Body of pancreas (tissue), 4 donors: ENCODE results near the gene GUF1. TPM values are rescaled to one million over a fixed set of nuclear protein-coding genes. Genes with fewer than 3 reads are reported as not detected.

ENCODE experiments used
- ATAC-seq: fragments of 150-250 bp; one replicate; pipeline ENCODE4 v1.9.1; 2016
- DNase-seq, 4 donors: peaks; one replicate each; pipeline ENCODE4 v3.0.0-alpha.2; 2019
- H3K27ac ChIP-seq, 4 donors: fragments of 200-600 bp; sonication (generic); 1 replicate in 3 of 4; 2 replicates in 1 of 4; pipeline versions ENCODE4 v1.5.1 to v1.6.1; 2016 to 2019; ENCODE audit warnings: mild to moderate bottlenecking in 1 of 4, mixed read lengths in 1 of 4, moderate library complexity in 1 of 4
- H3K27me3 ChIP-seq, 2 donors: fragments of 200-600 bp; sonication (generic); one replicate each; pipeline ENCODE4 v1.6.0; 2016; ENCODE audit warnings: mild to moderate bottlenecking in 1 of 2
- H3K36me3 ChIP-seq, 2 donors: fragments of 200-600 bp; sonication (generic); replicated peaks in 1 of 2; 2 replicates each; pipeline ENCODE4 v1.5.1; 2016; ENCODE audit warnings: low read depth in 2 of 2; ENCODE audit not compliant: insufficient read depth in 1 of 2
- H3K4me1 ChIP-seq: fragments of 200-600 bp; sonication (generic); one replicate; pipeline ENCODE4 v1.6.0; 2016
- H3K4me3 ChIP-seq, 2 donors: fragments of 200-600 bp; sonication (generic); 1 replicate in 1 of 2; 2 replicates in 1 of 2; pipeline ENCODE4 v1.5.1; 2016 to 2019
- H3K9me3 ChIP-seq, 3 donors: fragments of 200-600 bp; sonication (generic); 1 replicate in 2 of 3; 2 replicates in 1 of 3; pipeline ENCODE4 v1.5.1; 2016
- POLR2A ChIP-seq, 3 donors: fragments of 450-650 bp; IDR thresholded peaks; one replicate each; pipeline ENCODE4 v1.6.1; 2016; ENCODE audit warnings: antibody characterized with exemption in 3 of 3, mild to moderate bottlenecking in 2 of 3
- WGBS, 2 donors: methylation state at CpG; one replicate each; pipeline ENCODE4 v1.1.5; 2017; 5-methylcytosine and 5-hydroxymethylcytosine counted together
- intact Hi-C: fragments of 100-400 bp; cut with DNase I; formaldehyde crosslinking; loops from one replicate; pipeline ENCODE4 v1.15.1; 2023
- total RNA-seq, 2 donors: library from RNA; depleted of rRNA; stranded (reverse); fragments of >200 nt; gene quantifications; one replicate each; pipeline ENCODE4 v1.1.0, GENCODE V29; 2016
- TF ChIP-seq, protein P1 (sequence below), 7 experiments: fragments of 450-650 bp in 4 of 7; fragments of 200-600 bp in 3 of 7; sonication (generic) in 3 of 7; IDR thresholded peaks; one replicate each; pipeline ENCODE4 v1.5.1; 2016 to 2019; ENCODE audit warnings: antibody characterized with exemption in 7 of 7

GUF1 gene
- total RNA-seq, 2 donors from 2014 or later: 7.5 to 23.1 TPM

DNA sequence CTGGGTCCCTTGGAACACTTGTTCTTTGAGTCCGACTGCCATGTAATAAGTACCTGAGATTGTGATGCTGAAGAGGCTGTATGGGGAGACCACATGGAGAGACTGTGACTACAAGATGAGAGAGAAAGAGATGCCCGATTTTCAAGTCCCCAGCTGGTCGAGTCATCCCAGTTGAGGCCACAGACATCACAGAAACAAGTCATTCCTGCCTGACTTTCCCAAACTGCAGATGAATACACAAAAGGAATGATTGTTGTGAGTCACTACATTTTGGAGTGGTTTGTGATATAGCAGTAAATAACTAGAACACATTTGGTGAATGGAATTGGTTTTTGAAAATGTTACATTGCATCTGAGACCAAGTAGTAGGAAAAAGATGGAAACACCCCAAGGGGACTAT is 17.8 kb upstream of the GUF1 start:
- H3K9me3 ChIP-seq: no peaks in the 10 kb centered on the region
- no peak for DNase-seq
- no peak overlapping the region for H3K27ac ChIP-seq
- 33 to 40% methylated on average over 3 of the region's 3 CpGs for WGBS, 2 donors
- intact Hi-C loops: no loop called here
- no peak for TF ChIP-seq POLR2A (IDR thresholded peaks at IDR 0.05)
- TF ChIP-seq, protein P1, sequence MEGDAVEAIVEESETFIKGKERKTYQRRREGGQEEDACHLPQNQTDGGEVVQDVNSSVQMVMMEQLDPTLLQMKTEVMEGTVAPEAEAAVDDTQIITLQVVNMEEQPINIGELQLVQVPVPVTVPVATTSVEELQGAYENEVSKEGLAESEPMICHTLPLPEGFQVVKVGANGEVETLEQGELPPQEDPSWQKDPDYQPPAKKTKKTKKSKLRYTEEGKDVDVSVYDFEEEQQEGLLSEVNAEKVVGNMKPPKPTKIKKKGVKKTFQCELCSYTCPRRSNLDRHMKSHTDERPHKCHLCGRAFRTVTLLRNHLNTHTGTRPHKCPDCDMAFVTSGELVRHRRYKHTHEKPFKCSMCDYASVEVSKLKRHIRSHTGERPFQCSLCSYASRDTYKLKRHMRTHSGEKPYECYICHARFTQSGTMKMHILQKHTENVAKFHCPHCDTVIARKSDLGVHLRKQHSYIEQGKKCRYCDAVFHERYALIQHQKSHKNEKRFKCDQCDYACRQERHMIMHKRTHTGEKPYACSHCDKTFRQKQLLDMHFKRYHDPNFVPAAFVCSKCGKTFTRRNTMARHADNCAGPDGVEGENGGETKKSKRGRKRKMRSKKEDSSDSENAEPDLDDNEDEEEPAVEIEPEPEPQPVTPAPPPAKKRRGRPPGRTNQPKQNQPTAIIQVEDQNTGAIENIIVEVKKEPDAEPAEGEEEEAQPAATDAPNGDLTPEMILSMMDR (IDR thresholded peaks at IDR 0.05): no peak
- H3K36me3 ChIP-seq: no peaks in the 10 kb centered on the region
- no peak overlapping the region for H3K4me3 ChIP-seq
- no peak for ATAC-seq
- H3K4me1 ChIP-seq: no peaks in the 10 kb centered on the region
- H3K27me3 ChIP-seq: no peaks in the 10 kb centered on the region

DNA sequence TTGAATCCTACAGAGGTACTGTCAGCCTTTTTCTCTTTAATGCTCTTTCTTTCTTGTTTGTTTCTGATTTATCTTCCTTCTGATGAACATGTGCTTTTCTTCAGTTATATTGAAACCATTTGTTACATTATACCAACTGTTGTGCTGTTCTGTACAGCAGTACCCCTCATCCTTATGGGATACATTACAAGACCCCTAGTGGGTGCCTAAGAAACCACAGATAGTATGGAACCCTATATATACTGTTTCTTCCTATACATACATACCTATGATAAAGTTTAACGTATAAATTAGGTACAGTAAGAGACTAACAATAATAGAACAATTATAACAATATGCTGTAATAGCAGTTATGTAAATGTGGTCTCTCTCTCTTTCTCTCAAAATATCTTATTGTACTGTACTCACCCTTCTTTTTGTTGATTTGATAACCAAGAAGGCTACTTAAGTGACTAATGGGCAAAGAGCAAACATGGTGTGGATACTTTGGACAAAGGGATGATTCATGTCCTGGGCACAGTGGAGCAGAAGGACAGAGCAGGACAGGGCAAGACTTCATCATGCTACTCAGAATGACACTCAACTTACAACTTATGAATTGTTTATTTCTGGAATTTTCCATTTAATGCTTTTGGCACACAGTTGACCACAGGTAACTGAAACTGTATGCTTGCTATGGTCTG is 16.1 kb upstream of the GUF1 start:
- ATAC-seq: no peak
- no peaks in the 10 kb centered on the region for H3K36me3 ChIP-seq
- H3K27ac ChIP-seq: no peak overlapping the region
- no peaks in the 10 kb centered on the region for H3K9me3 ChIP-seq
- DNase-seq: no peak
- H3K27me3 ChIP-seq: no peaks in the 10 kb centered on the region
- TF ChIP-seq POLR2A (IDR thresholded peaks at IDR 0.05): no peak
- TF ChIP-seq, protein P1 (IDR thresholded peaks at IDR 0.05): no peak
- H3K4me1 ChIP-seq: no peaks in the 10 kb centered on the region
- H3K4me3 ChIP-seq: no peak overlapping the region
- intact Hi-C loops: no loop called here
- WGBS, 2 donors: 56 to 78% methylated on average over 1 of the region's 1 CpG

DNA sequence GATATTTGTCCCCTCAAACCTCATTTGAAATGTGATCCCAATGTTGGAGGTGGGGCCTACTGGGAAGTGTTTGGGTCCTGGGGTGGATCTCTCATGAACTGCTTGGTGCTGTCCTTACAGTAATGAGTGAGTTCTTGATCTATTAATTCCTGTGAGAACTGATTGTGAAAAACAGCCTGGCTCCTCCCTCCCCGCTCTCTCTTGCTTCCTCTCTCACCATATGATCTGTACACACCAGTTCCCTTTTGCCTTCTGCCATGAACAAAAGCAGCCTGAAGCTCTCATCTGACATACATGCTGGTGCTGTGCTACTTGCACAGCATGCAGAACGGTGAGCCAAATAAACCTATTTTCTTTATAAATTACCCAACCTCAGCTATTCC is 15.6 kb upstream of the GUF1 start:
- 39 to 51% methylated on average over 2 of the region's 2 CpGs for WGBS, 2 donors
- Histone ChIP-seq H3K36me3 (no peaks in the 10 kb centered on the region), H3K9me3 (no peaks in the 10 kb centered on the region), H3K27ac (no peak overlapping the region), H3K4me3 (no peak overlapping the region), H3K27me3 (no peaks in the 10 kb centered on the region), H3K4me1 (no peaks in the 10 kb centered on the region)
- no peak for TF ChIP-seq POLR2A (IDR thresholded peaks at IDR 0.05)
- TF ChIP-seq, protein P1 (IDR thresholded peaks at IDR 0.05): no peak
- no peak for ATAC-seq
- intact Hi-C loops: no loop called here
- DNase-seq: no peak

DNA sequence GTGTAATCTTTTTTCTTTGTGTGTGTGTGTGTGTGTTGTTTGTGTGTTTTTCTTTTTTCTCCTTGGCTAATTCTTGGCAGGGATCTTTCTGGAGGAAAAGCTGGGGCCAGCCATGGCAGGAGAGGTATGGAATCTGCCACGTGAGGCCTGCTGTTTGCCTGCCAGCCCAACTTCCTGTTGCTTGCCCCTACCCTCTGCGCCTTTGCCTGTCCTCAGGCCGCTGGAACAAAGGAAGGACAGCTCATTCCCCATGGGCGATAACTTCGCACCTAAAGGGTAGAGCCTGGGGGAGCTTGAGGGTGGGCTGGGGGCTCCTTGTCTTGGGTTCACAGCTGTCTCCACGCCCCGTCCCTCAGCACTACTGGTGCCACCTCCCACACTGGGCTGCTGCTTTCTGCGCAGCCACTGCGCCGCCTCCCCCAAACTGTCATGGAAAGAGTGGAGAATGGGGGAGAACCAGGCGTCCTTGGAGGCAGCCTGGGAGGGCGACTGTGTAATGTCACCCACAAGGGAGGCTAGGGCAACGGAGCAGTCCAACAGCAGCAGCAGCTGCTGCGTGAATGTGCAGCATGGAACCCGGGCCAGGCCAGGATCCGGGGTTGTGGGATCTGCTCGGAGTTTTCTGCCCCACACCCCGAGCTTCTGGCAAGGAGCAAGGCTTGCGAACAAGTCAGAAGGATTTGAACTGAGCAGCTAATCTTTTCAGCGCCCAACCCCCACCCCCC is 14.5 kb upstream of the GUF1 start:
- Histone ChIP-seq H3K9me3 (no peaks in the 10 kb centered on the region), H3K27me3 (no peaks in the 10 kb centered on the region), H3K4me1 (no peaks in the 10 kb centered on the region), H3K27ac (no peak overlapping the region), H3K36me3 (no peaks in the 10 kb centered on the region), H3K4me3 (no peak overlapping the region)
- intact Hi-C loops: no loop called here
- DNase-seq (no peak), ATAC-seq (no peak)
- TF ChIP-seq, protein P1 (IDR thresholded peaks at IDR 0.05): no peak
- no peak for TF ChIP-seq POLR2A (IDR thresholded peaks at IDR 0.05)
- WGBS, 2 donors: 76 to 90% methylated on average over 16 to 19 of the region's 20 CpGs
